HG03108 (cell line): Measurements from ENCODE around the gene RHOU.

Experiments
- ATAC-seq: cut with Tn5 transposase; IDR thresholded peaks from one replicate; pipeline ENCODE4 v1.9.1; 2021; ENCODE audit warnings: moderate library complexity; ENCODE audit not compliant: unreplicated experiment

Gene RHOU

GRCh38 chr1:228736844-228737445, 1.7 kb downstream of the RHOU start:
- no peak for ATAC-seq

- ATAC-seq, result no peak
Observed at GRCh38 chr1:228737601-228738041, 2.3 kb downstream of the RHOU start.

GRCh38 chr1:228739826-228740225, 4.5 kb downstream of the RHOU start:
- ATAC-seq, result no peak

GRCh38 chr1:228740543-228741317, 5.5 kb downstream of the RHOU start:
- ATAC-seq, result no peak

GRCh38 chr1:228742281-228742860, 7.1 kb downstream of the RHOU start:
- no peak for ATAC-seq

GRCh38 chr1:228743405-228743804, 8.1 kb downstream of the RHOU start:
- no peak for ATAC-seq

GRCh38 chr1:228744356-228744755, 9.1 kb downstream of the RHOU start:
- no peak for ATAC-seq

- ATAC-seq, result no peak
Observed at GRCh38 chr1:228744918-228745317, 9.6 kb downstream of the RHOU start.

- no peak for ATAC-seq
Observed at GRCh38 chr1:228745497-228745896, 10.2 kb downstream of the RHOU start.

GRCh38 chr1:228747301-228747935, 12.1 kb downstream of the RHOU start:
- ATAC-seq, result no peak

- no peak for ATAC-seq
Observed at GRCh38 chr1:228748029-228748428, 12.8 kb downstream of the RHOU start.

- no peak for ATAC-seq
Observed at GRCh38 chr1:228748431-228748830, 13.2 kb downstream of the RHOU start.

GRCh38 chr1:228749765-228750164, 14.5 kb downstream of the RHOU start:
- ATAC-seq, result no peak

GRCh38 chr1:228750915-228751314, 15.6 kb downstream of the RHOU start:
- ATAC-seq, result no peak

- ATAC-seq, result no peak
Observed at GRCh38 chr1:228751360-228752098, 16.2 kb downstream of the RHOU start.

GRCh38 chr1:228752258-228752657, 17.0 kb downstream of the RHOU start:
- no peak for ATAC-seq

- no peak for ATAC-seq
Observed at GRCh38 chr1:228752675-228753265, 17.5 kb downstream of the RHOU start.

- no peak for ATAC-seq
Observed at GRCh38 chr1:228753287-228753686, 18.0 kb downstream of the RHOU start.

GRCh38 chr1:228753786-228754360, 18.6 kb downstream of the RHOU start:
- no peak for ATAC-seq

GRCh38 chr1:228754646-228755268, 19.5 kb downstream of the RHOU start:
- ATAC-seq, result no peak
